GM18526 (cell line): ENCODE data around the gene TRPM5.

ENCODE experiments used
- POLR2A ChIP-seq: IDR thresholded peaks from 3 replicates; pipeline ENCODE4 v1.6.1; 2011; ENCODE audit not compliant: insufficient read length; ENCODE audit errors: extremely low read depth

Gene TRPM5

DNA sequence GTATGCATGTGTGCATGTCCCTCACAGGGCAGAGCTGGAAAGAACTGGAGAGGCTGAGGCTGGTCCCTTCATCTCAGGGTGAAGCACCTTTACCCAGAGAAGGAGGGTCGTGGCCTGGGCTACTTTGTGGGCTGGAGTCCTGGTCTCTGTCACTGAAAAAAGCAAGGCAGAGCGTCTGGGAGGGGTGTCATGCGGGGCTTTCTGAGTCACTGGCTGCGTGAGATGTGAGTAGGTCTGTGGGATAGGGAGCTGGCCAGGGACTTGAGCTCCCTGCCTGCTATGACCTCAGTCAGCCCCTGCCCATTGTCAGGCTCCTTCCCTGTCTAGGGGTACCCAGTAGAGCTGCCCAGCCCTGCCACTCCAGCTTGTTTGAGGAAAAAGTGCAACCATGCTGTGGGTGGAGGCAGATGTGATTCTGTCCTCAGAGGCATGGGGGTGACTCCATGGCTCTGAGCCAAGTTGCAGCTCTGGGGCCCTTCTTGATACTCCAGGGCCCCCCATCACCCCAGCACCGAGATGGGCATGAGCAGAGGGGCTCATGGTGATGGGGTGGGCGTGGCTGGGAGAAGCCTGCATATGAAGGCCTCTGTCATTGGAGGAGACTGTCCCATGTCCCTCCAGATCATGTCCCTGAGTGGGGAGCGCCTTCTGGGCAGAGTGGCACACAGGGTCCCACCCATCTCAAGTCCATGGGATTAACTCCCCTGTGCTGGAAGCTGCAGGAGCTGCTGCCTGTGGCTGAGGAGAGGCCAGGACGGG is 28.3 kb upstream of the TRPM5 start:
- TF ChIP-seq POLR2A = no peak

DNA sequence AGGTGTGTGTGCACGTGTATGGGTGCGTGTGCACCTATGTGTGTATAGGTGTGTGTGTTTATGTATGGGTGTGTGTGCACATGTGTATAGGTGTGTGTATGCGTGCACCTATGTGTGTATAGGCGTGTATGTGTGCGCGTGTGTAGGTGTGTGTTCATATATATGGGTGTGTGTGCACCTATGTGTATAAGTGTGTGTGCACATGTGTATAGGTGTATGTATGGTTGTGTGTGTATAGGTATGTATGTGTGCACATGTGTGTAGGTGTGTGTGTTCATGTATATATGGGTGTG is 27.4 kb upstream of the TRPM5 start:
- TF ChIP-seq POLR2A = no peak

DNA sequence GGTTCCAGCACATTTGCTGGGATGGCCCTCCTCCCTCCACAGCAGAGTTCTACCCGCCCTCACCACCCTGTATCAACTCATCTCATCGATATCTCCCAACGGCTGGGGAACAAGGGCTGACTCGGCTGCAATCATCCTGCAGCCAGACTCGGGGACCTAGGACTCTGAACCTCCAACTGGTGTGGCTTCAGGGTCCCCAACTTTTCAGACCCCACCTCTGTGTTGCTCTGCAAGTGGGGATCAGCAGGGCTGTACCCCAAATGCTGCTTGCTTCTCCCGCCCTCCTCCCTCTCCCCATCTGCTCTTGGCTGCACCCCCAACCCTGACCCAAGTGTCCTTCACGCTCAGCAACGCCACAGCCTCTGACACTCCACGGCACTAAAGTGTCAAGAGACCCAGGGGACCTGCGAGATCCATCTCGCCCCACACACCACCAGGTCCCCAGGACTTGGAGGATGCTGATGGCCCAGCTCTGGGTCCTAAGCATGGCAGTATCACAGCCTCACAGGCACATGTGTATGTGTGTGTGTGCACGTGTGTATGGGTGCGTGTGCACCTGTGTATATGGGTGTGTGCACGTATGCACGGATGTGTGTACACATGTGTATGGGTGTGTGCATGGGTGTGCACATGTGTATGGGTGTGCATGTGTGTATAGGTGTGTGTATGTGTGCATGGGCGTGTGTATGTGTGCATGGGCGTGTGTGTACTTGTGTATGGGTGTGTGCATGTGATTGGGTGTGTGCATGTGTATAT is 26.9 kb upstream of the TRPM5 start:
- TF ChIP-seq POLR2A = no peak

GRCh38 chr11:2470495-2470894 is 26.2 kb upstream of the TRPM5 start:
- TF ChIP-seq POLR2A = no peak

DNA sequence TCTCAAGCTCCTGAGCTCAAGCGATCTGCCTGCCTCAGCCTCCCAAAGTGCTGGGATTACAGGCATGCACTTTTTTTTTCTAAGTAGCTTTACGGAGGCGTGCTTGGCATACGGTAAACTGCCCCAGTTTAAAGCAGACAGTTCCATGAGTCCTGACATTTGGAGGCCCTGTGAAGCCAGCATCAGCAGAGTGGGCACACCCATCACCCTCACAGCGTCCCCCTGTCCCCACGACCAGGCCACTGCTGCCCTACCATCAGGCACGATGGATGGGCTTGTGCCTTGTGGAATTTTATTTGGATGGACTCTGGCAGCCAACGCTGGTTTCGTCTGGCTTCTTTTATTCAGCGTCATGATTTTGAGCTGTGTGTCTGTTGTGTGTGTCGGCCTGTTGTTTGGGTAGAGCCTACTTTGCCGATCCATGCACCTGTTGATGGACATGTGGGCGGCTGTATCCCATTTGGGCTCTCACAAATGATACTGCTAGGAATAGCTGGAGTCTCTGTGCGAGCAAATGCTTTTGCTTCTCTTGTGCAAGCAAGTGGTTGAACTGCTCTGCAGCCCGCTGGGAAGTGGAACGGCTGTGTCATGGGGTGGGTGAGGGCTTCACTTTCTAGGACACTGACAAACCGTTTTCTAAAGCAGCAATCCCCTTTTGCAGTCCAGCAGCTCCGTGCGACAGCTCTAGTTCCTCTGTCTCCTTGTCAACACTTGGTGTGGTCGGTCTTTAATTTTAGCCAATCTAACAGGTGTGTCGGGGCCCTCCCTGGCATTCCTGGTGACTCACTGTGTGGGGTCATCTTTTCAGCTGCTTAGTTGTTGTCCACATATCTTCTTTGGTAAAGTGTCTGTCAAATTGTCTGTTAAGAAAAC is 24.3 kb upstream of the TRPM5 start:
- no peak for TF ChIP-seq POLR2A

DNA sequence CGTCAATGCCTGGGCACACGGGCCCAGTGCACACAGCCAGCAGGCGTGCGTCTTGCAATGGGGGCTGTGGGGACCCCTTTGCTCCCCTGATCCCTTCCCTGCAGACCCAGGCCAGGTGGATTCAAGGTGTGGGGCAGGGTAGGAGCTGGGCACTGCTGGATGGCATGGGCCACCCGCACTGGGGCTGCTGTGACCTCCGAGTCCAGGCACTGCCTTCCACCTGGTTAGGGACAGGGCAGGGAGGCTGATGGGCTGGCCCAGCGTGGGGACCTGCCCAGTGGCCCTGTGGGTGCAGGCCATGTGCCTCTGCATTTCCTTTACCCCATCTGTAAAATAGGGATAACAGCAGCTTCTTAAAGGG is 23.4 kb upstream of the TRPM5 start:
- no peak for TF ChIP-seq POLR2A

- TF ChIP-seq POLR2A = no peak
Observed at GRCh38 chr11:2466869-2467694, 22.8 kb upstream of the TRPM5 start.

GRCh38 chr11:2466069-2466801 is 21.9 kb upstream of the TRPM5 start:
- TF ChIP-seq POLR2A = no peak

DNA sequence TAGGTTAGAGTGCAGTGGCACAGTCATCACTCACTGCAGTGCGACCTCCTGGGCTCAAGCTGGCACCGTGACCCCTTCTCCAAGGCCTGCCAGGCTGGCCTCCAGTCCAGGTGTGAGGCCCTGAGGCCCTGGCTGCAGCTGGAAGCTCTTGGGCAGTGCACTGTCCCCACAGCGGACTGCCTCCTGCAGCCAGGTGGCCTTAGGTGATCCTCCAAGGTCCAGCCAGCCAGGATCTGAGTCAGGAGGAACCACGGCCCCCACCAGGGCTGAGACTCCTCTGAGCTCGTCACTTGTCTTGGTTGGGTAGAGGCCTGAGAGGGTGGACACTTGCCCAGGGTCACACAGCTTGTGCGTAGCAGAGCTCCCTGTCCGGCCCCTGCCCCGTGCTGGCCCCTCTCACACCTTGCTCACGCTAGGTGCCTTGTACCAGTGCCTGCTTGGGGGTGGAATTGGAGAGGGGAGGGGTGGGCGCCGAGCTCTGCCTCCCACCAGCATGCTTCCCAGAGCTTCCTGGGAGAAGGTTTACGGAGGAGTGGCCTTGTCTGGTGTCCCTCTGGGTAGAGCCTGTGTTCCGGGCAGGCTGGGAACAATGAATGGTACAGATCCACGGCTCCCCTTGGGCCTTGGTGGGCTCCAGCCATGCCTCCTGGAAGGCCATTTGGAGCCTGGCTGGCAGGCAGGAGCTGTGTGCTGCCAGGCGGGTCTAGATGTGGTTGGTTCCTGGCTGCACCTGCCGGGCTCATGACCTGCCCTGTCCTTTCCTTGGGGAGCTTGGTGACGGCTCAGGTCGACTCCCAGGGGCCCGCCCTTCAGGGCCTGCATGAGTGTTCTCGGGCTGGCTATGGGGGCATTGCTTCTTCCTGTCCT is 21.1 kb upstream of the TRPM5 start:
- TF ChIP-seq POLR2A = no peak

DNA sequence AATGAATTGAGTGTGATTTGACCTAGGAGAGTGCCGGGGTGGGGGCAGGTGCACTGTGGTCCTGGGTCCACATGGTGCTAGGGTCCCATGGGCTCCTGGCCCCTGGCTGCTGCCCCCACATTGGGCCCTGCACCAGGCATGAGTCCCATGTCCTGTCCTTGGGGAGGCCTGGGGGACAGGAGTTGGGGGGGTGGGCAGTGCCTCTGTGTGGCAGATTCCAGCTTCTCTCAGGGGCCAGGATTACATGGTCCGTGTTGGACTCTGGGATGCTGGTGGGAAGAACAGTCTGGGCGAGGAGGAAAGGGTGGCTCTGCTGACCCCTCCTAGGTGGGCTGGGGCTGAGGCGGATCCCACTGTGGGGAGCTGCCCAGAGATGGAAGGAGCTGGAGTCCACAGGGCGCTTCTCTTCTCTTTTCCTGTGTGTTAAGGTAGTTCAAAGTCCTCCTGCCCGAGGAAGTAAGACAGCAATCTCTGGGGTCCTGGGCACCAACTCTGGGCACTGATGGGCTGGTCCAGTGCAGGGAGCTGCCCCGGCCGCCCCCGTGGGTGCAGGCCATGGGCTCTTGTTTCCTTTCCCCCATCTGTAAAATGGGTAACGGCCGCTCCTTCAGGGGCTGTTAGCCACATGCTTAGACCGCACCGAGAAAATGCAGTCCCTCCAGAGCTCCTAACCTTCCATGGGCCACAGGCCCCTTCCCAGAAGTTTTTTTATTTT is 20.3 kb upstream of the TRPM5 start:
- TF ChIP-seq POLR2A = no peak

- no peak for TF ChIP-seq POLR2A
Observed at GRCh38 chr11:2463766-2464277, 19.5 kb upstream of the TRPM5 start.

GRCh38 chr11:2462986-2463765 is 18.9 kb upstream of the TRPM5 start:
- no peak for TF ChIP-seq POLR2A

DNA sequence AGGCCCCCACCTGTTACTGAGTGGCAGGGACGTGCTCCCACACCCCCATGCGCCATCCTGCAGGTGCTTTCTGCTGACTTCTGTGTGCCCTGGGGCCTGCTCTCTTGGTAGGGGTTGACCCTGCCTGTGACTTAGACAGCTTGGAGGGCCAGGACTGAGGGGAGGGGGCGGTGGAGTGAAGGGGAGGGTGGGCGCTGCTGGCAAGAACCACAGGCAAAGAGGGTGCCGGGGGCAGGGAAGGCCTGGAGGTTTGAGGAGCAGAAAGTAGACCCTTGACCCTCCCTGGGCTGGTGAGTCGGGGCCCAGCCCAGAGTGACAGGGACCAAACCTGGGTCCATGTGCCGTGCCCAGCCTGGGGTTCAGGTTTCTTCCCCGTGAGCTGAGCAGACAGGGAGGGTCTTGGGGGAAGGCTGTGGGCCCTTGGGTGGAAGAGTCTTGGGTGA is 18.2 kb upstream of the TRPM5 start:
- TF ChIP-seq POLR2A = no peak
